Stimulated activated CD4-positive, alpha-beta T cell treated with anti-CD3 and anti-CD28 coated beads, Interleukin-15, amount 100 ng/mL, for 1 hour (primary cell): ENCODE data around the gene CMIP.
"Not testable (repeated sequence)": the region's sequence is repeated elsewhere in the genome, so short reads cannot be mapped to it uniquely, and the experiment has no call there.

ENCODE experiments used
- DNase-seq, 2 donors: peaks; one replicate each; pipeline ENCODE4 v3.0.0-alpha.2; 2020; ENCODE audit warnings: low read depth in 1 of 2, low spot score in 1 of 2

The CMIP gene

DNA sequence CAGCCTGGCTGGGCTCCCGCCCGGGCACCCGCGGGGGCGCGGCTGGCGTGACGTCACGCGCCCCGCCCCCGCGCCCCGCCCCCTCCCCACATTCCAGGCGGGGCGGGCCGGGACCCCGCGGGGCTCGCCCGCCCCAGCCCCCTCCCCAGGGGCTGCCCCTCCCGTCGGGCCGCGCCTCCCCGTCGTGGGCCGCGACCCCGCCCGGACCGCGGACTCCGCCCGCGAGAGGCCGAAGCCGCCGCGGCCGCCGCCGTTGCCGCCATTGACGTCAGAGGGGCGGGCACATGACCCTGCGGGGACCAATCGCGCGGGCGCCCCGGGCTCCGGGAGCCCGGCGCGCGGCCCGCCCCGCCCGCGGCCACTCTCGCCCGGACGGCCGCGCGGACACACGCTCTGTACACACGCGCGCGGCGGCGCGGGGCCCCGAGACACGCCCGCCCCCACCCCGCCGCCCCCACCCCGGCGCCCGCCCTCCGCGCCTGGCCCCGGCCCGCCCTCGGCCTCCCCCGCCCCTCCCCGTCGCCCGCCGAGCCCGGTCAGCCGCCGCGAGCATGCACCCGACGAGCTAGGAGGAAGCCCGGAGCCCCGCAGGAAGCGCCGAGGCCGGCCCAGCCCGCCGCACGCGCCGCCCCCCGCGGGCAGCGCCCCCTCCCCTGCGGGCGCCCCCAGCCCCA is at the start of gene CMIP:
TSS of gene CMIP (plus strand) at position 361 of the 674 bp plus-strand sequence.
- DNase-seq = peak; percentile 53 to 65

DNA sequence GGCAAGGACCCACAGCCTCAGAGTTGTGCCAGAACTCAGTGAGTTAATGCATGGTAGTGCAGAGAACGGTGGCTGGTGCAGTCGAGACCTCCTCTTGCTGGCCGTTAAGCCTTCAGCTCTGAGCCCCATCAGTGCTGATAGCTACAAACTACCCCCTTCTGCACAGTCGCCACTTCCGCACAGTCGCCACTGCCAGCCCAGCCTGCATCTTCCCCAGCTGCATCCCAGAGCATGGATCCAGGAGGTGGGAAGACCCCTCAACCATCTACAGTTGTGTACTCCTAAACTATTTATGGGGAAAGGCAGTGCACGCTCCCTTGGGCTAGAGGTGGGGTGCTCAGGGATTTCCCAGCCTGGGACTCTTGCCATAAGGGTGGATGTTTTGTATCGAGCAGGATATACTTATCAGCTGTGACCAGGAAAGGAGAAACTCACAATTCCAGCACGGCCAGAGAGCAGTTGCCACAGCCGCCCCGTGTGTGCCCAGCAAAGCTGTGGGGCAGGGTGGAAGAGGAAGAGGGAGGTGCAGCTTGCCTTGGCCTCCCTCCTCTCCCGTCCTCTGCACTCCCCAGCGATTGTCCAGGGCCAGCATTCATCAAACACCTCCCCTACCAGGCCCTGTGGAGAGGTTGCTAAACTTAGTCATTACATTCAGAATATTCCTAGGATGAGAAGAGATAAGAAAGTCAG is 49.5 kb upstream of the CMIP start:
- DNase-seq = no peak

DNA sequence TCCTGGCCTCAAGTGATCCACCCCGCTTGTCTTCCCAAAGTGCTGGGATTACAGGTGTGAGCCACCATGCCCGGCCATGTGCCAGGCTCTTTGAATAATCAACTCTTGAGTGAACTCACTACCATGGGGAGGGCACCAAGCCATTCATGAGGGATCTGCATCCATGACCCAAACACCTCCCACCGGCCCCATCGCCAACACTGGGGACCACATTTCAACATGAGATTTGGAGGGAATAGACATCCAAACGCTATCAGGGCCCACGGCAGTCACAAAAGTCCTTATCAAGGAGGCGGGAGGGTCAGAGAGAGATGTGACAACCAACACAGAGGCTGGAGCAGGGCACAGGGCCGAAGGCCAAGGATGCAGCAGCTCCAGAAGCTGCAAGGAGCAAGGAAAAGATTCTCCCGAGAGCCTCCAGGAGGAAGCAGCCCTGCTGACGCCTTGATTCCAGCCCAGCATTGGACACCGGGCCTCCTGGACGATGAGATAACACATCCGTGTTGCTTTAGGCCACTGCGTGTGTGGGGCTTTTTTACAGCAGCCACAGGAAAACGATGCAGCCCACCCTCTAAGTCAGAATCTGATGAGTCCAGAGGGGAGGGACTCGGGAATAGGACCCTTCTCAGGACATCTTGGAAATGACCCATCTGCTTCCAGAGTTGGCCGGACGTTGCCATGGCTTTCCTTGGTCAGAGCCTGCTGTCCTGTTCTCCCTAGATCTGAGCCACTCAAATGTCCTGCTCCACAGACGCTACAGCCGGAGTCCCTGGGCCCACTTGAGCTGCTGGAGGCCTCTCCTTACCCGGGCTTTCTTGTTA is 47.3 kb upstream of the CMIP start:
- no peak for DNase-seq

GRCh38 chr16:81397879-81398520 is 46.6 kb upstream of the CMIP start:
- no peak for DNase-seq

DNA sequence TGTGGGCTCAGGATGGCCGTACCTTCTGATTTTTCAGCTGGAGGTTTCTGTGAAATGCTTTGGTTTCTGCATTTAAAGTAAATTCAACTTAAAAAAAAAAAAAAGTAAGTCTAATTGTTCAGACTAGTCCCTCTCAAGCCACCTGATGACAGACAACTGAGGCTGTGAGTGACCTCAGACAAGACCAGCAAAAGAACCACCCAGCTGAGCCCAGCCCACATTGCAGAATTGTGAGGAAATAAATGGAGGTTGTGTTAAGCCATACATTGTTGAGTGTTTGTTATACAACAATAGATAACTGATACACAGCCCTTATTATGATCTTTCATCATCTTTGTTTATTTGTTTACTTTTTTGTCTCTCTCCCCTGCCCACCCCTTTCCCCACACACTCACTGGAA is 44.7 kb upstream of the CMIP start:
- DNase-seq = no peak

DNA sequence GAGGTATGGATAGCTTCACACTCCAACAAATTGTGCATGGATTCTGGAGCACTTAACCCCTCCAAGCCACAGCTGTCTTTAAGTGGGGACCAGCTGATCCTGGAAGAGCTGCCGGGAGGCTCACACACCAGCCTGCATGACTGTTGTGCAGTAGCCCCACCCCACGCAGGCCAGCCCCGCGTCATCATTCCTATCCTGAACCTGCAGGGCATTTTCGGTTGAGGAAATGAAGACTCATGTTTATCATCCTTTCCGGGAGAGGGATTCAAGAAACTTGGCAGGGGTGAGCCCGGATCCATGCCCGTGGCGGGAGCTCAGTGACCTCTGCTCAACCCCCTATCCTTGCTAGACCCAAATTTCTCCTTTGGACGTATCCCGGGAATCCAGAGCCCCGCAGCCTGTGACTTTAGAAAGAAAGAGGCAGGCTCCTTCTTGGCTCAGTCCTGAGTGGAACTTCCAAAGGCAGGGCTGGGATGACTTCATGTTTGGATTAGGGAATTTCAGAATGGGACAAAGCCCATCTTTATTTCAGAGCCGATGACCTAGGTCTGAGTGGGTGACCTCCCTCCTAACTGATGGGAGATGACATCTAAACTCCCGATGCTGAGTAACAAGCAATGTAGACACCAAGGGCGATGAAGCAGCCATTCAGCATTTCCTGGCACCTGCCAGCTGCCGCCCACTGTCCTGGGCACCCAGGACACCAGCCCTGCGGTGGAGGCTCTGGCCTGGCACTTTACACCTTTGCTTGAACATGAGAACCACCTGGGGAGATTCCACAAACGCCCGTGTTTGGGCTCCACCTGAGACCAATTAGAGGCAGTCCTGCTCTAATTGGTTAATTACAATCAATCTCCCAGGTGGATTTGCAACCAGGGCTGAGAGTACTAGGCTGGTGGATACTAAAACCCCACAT is 43.3 kb upstream of the CMIP start:
- no peak for DNase-seq

DNA sequence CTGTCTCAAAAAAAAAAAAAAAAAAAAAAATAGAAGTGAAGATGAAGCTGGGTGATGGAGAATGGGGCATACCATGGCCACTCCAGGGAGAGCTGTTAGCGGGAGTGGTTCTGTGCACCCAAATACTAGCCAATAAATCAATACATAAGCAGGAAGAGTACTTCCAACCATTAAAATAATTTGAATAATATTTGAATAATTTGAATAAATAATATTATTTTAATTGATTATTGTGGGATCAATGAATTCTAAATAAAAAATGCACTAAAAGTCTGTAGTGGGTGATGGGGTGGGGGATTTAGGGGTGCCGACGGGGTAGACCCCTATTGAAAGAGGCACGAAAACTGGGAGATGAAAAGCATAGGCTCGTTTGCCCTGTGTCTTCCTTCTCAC is 41.4 kb upstream of the CMIP start:
- DNase-seq = no peak

- peak; percentile 53 to 71 for DNase-seq
Observed at GRCh38 chr16:81403601-81404391, 40.8 kb upstream of the CMIP start.

GRCh38 chr16:81405002-81405401 is 39.6 kb upstream of the CMIP start:
- not testable (repeated sequence) for DNase-seq

DNA sequence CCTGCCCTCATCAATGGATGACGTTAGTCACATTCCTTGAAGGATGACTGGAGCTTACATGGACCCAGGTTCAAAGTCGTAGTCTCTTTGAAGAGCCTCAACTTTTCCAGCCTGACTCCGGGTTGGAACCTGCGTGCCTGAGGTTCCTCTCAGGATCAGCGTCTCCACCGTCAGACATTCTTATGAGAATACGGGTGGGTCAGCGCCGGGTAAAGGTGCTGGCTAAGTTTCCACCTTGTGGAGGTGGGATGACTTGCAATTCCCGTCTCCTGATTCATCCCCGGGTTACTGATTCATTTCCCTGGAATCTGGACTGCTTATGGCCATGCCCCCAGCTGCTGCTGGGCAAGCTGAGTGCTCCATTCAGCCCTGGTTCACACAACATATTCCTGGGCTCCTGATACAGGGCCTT is 38.9 kb upstream of the CMIP start:
- no peak for DNase-seq

DNA sequence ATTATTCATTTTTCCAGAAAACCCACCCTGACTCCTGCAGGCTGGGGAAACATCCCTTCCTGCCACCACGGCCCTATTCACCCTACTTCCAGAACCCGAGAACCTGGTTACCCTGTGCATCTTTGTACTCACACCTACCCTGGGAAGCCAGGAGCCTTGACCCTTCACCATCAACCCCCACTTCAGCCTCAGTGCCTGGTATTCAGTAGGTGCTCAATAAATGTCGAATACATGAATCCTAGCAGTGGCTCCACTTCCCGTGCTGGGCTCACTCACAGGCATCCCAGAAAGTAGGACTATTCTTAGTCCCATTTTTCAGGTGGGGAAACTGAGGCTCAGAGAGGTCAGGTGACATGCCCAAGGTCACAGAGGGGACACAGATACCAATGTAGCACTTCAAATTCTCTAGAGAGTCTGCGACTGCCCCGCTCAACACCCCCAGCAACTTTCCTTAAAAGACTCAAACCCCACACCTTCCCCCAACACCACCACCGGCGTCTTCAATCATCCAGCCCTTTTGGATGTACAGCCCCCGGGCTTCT is 36.1 kb upstream of the CMIP start:
- DNase-seq = no peak

DNA sequence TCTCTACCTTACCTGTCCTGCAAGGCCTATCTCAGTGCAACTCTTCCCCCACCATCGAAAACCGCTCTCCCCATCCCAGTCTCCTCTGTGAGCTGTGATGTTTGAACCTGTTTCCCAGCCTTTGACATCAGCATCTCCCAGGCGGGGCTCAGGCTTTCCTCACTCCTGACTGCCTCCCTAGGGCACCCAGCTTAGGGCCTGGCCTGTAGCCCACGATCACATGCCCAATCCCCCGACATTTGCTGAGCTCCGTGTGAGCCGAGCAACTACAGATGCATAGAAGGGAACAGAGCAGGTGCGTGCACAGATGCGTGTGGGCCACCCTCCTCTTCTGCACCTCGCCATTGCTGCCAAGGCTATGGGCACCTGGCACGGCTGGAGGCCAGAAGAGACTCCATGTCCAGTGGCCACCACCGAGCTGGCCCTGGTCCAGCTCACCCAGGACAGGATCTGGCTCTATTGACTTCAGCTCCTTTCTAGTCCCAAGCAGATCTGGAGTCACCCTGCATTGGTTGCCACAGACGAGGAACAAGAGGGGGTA is 35.5 kb upstream of the CMIP start:
- no peak for DNase-seq

DNA sequence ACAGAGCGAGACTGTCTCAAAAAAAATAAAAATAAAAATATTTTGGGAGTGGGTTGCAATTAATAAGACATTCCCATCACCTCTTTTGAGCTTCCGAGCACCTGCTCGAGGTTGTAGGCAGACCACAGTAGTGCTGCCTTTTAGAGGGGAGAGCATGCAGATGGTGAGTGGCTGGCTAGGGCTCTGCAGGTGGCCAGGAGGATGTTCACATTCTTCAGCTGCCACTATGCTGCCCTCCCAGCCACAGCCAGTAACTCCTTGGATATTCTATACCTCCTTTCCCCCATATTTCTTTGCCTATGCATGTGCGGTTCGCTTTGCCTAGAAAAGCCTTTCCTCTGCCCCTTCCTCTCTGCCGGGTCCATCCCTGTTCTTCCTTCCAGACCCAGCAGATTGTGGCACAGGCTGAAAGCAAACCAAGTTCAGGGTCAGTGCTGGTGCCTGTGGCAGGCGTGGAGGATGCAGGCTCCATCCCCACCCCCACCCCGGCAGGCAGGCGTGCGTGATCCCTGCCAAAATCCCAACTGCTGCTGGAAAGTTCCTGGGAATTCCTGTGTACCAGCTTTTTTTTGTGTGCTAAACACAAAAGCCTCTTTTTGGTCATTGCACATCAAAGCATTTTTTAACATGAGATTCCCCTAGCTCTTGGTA is 33.8 kb upstream of the CMIP start:
- no peak for DNase-seq

GRCh38 chr16:81413245-81413990 is 31.2 kb upstream of the CMIP start:
- no peak for DNase-seq

DNA sequence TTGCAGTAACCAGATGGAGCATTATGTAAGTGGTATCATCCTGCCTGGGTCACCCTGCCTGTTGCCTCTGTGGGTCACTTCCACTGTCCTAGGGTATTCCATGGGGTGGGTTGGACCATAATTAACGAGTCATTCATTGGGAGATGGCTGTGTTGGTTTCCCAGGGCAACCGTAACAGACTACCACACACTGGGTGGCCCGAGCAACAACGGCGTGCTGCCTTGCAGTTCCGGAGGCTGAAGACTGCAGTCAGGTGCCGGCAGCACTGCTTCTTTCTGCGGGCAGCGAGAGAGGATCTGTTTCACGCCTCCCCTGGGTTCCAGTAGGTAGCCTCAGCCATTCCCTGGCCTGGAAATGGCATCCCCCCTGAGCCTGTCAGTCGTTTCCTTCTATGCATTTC is 28.9 kb upstream of the CMIP start:
- DNase-seq = no peak

DNA sequence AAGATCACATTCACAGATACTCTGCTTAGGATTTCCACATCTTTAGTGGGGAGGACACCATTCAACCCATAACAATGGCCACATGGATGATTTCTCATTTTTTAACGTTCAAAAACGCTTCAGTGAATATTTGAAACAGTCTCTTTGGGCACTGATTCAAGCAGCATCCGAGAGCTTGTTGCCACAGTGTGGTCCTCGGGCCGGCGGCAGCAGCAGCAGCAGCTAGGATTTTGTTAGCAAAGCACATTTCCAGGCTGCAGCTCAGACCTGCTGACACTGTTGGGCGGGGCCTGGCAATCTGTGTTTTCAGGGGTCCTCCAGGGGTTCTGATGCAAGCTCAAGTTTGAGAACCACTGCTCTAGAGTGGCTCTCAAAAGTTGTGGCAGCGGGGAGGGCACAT is 27.9 kb upstream of the CMIP start:
- DNase-seq = no peak

- DNase-seq = no peak
Observed at GRCh38 chr16:81417210-81417609, 27.4 kb upstream of the CMIP start.

GRCh38 chr16:81419806-81420205 is 24.8 kb upstream of the CMIP start:
- DNase-seq = no peak
